Dermis blood vessel endothelial cell (primary cell): Measurements from ENCODE around the gene SLC7A6. TPM values are rescaled to one million over a fixed set of nuclear protein-coding genes. Genes with fewer than 3 reads are reported as not detected.

Source experiments
- DNase-seq: peaks from one replicate; pipeline ENCODE4 v3.0.0; 2010
- total RNA-seq: library from RNA; depleted of rRNA; stranded (reverse); fragments of >200 nt; gene quantifications from 2 replicates; pipeline ENCODE4 v1.2.3, GENCODE V29; 2014

Gene SLC7A6
- total RNA-seq, 1 donor from 2014 or later: 31.1 TPM

DNA sequence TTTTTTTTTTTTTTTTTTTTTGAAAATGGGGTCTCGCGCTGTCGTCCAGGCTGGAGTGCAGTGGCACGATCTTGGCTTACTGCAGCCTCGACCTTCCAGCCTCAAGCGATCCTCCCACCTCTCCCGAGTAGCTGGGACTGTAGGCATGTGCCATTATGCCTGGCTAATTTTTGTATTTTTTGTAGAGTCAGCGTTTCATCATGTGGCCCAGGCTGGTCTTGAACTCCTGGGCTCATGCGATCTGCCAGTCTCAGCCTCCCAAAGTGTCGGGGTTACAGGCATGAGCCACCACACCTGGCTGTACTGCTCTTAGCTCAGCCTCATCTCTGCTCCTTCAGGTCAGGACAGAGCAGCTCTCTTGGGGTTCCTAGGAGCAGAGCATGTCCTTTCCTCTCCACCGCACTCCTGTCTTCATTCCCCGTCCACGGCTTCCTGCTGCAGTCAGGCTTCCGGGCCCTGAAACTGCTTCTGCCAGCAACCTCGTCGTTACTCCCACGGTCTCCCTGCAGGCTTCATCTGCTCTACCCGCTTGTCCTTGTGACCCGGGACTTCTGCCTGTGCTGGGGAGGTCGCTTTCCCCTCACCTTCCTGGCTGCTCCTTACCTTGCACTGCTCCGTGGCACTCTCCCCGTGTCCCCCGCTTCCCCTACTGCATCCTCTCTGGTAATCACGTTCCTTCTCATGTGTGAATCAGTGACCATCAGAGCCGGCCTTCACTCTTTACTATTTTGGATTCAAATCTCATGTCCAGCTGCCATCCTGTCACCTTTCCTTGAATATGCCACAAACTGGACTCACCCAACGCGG lies 84.5 kb downstream of the SLC7A6 start:
- no peak for DNase-seq

DNA sequence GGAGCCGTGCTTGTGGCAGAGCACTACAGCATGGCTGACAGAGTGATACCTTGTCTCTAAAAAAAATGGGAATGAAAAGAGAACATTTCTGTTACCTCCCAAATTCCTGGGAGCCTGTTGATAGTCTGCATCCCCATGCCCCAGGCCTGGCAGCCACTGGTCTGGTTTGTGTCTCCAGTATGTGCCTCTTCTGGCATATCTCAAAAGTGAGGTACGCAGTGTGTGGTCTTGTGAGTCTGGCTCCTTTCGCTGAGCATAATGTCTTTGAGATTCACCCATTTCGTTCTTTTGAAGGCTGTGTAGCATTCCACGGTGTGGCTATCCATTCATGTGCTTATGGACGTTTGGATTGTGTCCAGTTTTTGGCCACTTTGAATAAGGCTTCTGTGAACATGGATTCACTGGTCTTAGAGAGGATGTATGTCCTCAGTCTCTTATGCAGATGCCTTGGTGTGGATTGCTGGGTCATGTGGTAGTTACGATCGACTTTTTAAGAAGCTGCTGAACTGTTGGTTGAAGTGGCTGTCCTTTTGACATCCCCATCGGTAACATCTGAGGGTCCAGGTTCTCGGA lies 85.6 kb downstream of the SLC7A6 start:
- DNase-seq: no peak

DNA sequence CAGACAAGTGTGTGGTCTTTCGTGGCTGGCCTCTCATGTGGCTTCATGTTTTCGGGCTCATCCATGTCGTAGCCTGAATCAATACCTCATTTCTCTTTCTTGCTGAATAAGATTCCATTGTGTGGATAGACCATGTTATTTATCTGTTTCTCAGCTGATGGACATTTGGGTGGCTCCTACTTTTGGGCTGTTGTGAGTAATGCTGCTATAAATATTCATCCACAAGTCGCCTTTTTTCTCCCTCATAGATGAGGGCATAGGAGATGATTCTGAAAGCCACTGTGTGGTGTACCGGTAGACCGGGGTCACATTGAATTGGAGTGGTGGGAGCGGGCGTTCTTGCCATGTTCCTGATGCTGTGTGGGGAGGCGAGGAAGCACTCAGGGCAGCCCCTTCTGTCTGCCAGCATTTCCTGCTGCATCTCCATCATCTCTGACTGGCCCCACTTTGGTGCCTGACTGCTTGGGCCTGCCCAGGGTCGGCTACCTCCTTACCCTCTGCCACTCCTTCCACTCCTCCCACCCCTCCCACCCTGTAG lies 86.6 kb downstream of the SLC7A6 start:
- no peak for DNase-seq

Other genes starting within 250 kb of the SLC7A6 start
- gene DPEP2NB, start 248.6 kb upstream of the SLC7A6 start, total RNA-seq: not detected in 2 replicates
- gene DDX28, start 241.3 kb upstream of the SLC7A6 start, total RNA-seq: 15.1 and 19.5 TPM in 2 replicates
- gene DUS2, start 241.2 kb upstream of the SLC7A6 start, total RNA-seq: 26.4 and 34.9 TPM in 2 replicates
- gene NFATC3, start 179.2 kb upstream of the SLC7A6 start, total RNA-seq: 14.1 and 31.6 TPM in 2 replicates
- gene ESRP2, start 28.4 kb upstream of the SLC7A6 start, total RNA-seq: 3.6 and 4.1 TPM in 2 replicates
- gene PLA2G15, start 19.2 kb upstream of the SLC7A6 start, total RNA-seq: 28.6 and 38.9 TPM in 2 replicates
- gene SLC7A6OS, start 46.4 kb downstream of the SLC7A6 start, total RNA-seq: 13.3 and 15.5 TPM in 2 replicates
- gene PRMT7, start 46.5 kb downstream of the SLC7A6 start, total RNA-seq: 50.0 and 54.4 TPM in 2 replicates
- 0.14 and 0.17 TPM in 2 replicates for gene SMPD3, start 184.0 kb downstream of the SLC7A6 start, total RNA-seq